Testis (tissue), 2 donors: ENCODE results near the gene SLAMF1.
"Not testable (repeated sequence)": the region's sequence is repeated elsewhere in the genome, so short reads cannot be mapped to it uniquely, and the experiment has no call there.

Source experiments
- POLR2A ChIP-seq: fragments of 450-650 bp; IDR thresholded peaks from one replicate; pipeline ENCODE4 v1.6.1; 2017; ENCODE audit warnings: antibody characterized with exemption, mild to moderate bottlenecking, moderate library complexity
- TF ChIP-seq, protein P1 (sequence below), 3 experiments: fragments of 450-650 bp in 2 of 3; fragments of 200-600 bp in 1 of 3; sonication (generic) in 1 of 3; IDR thresholded peaks; one replicate each; pipeline ENCODE4 v1.5.1; 2016 to 2019; ENCODE audit warnings: antibody characterized with exemption in 3 of 3, mild to moderate bottlenecking in 2 of 3, moderate library complexity in 1 of 3

DNA sequence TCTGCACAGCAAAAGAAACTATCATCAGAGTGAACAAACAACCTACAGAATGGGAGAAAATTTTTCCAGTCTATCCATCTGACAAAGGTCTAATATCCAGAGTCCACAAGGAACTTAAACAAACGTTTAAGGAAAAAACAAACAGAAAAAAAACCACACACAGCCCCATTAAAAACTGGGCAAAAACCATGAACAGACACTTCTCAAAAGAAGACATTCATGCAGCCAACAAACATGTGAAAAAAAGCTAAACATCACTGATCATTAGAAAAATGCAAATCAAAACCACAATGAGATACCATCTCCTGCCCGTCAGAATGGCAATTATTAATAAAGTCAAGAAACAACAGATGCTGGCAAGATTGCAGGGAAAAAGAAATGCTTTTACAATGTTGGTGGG lies 84.1 kb downstream of the SLAMF1 start:
- TF ChIP-seq, protein P1, sequence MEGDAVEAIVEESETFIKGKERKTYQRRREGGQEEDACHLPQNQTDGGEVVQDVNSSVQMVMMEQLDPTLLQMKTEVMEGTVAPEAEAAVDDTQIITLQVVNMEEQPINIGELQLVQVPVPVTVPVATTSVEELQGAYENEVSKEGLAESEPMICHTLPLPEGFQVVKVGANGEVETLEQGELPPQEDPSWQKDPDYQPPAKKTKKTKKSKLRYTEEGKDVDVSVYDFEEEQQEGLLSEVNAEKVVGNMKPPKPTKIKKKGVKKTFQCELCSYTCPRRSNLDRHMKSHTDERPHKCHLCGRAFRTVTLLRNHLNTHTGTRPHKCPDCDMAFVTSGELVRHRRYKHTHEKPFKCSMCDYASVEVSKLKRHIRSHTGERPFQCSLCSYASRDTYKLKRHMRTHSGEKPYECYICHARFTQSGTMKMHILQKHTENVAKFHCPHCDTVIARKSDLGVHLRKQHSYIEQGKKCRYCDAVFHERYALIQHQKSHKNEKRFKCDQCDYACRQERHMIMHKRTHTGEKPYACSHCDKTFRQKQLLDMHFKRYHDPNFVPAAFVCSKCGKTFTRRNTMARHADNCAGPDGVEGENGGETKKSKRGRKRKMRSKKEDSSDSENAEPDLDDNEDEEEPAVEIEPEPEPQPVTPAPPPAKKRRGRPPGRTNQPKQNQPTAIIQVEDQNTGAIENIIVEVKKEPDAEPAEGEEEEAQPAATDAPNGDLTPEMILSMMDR (IDR thresholded peaks at IDR 0.05) = not testable (repeated sequence)
- TF ChIP-seq POLR2A = not testable (repeated sequence)
